Subcutaneous abdominal adipose tissue (tissue), 5 donors: Measurements from ENCODE around the gene RAD9B.
"Not testable (repeated sequence)": the region's sequence is repeated elsewhere in the genome, so short reads cannot be mapped to it uniquely, and the experiment has no call there.

Experiments
- H3K27ac ChIP-seq: one replicate; pipeline ENCODE4 v1.7.0; 2013; ENCODE audit warnings: low read depth, mild to moderate bottlenecking, inconsistent platforms, low read length, moderate library complexity
- H3K27me3 ChIP-seq, 5 donors: one replicate each; pipeline ENCODE4 v1.7.0; 2013; ENCODE audit warnings: low read length in 5 of 5, inconsistent platforms in 1 of 5; ENCODE audit not compliant: control insufficient read depth in 5 of 5, insufficient read depth in 4 of 5
- H3K36me3 ChIP-seq, 5 donors: one replicate each; pipeline ENCODE4 v1.7.0; 2013; ENCODE audit warnings: low read length in 5 of 5; ENCODE audit not compliant: control insufficient read depth in 5 of 5, insufficient read depth in 5 of 5
- H3K4me1 ChIP-seq, 5 donors: one replicate each; pipeline ENCODE4 v1.7.0; 2013; ENCODE audit warnings: low read length in 5 of 5, mild to moderate bottlenecking in 3 of 5, moderate library complexity in 1 of 5; ENCODE audit not compliant: control insufficient read depth in 5 of 5, insufficient read depth in 5 of 5
- H3K4me3 ChIP-seq, 5 donors: one replicate each; pipeline ENCODE4 v1.7.0; 2013; ENCODE audit warnings: low read length in 5 of 5, low read depth in 1 of 5
- H3K9ac ChIP-seq, 5 donors: one replicate each; pipeline ENCODE4 v1.7.0; 2013; ENCODE audit warnings: low read length in 5 of 5, mild to moderate bottlenecking in 4 of 5, moderate library complexity in 3 of 5
- H3K9me3 ChIP-seq, 5 donors: one replicate each; pipeline ENCODE4 v1.7.0; 2013; ENCODE audit warnings: low read length in 5 of 5; ENCODE audit not compliant: control insufficient read depth in 5 of 5
- donor health status: healthy.
- donor health status: healthy.
- donor health status: healthy.
- donor health status: healthy.
- donor health status: healthy.

The RAD9B gene

GRCh38 chr12:110501752-110502738 lies at the start of gene RAD9B, which contains the start of gene VPS29:
Gene RAD9B, plus strand, starts transcription at chr12:110502331. Its CDS starts 7 bp downstream, at chr12:110502338.
Gene VPS29, minus strand, starts transcription at chr12:110502111. Its CDS starts 60 bp downstream, at chr12:110502051.
- no peaks in the 10 kb centered on the region for H3K9me3 ChIP-seq
- H3K27ac ChIP-seq, result peak within 1 kb of the TSS; percentile 94
- H3K36me3 ChIP-seq, result no peaks in the 10 kb centered on the region
- peaks cover 0 to 36% (median 30%) of the 10 kb centered on the region in 5 donors for H3K4me1 ChIP-seq
- peak within 1 kb of the TSS; percentile 81 to 98 (median 97) for H3K4me3 ChIP-seq
- H3K9ac ChIP-seq, result peak within 1 kb of the TSS; percentile 96 to 100 (median 99)
- H3K27me3 ChIP-seq, result no peaks in the 10 kb centered on the region

- H3K36me3 ChIP-seq, result peaks cover 2 to 21% (median 10%) of the 10 kb centered on the region in 5 donors
- H3K9me3 ChIP-seq, result no peaks in the 10 kb centered on the region
- no peak overlapping the region for H3K27ac ChIP-seq
- H3K4me1 ChIP-seq, result peaks cover 0 to 26% (median 19%) of the 10 kb centered on the region in 5 donors
- H3K4me3 ChIP-seq, result no peak overlapping the region
- H3K9ac ChIP-seq, result no peak overlapping the region
- no peaks in the 10 kb centered on the region for H3K27me3 ChIP-seq
Observed at GRCh38 chr12:110453569-110454296, 48.4 kb upstream of the RAD9B start.

GRCh38 chr12:110458756-110459155 lies 43.4 kb upstream of the RAD9B start:
- Histone ChIP-seq H3K9me3 (no peaks in the 10 kb centered on the region), H3K36me3 (peaks cover 3 to 43% (median 21%) of the 10 kb centered on the region in 5 donors), H3K27me3 (no peaks in the 10 kb centered on the region), H3K27ac (no peak overlapping the region), H3K4me1 (peaks cover 0 to 11% (median 5%) of the 10 kb centered on the region in 5 donors), H3K9ac (no peak overlapping the region), H3K4me3 (no peak overlapping the region)

GRCh38 chr12:110461189-110461588 lies 40.9 kb upstream of the RAD9B start:
- not testable (repeated sequence) for H3K4me1 ChIP-seq, H3K9ac ChIP-seq, H3K27ac ChIP-seq, H3K4me3 ChIP-seq, H3K27me3 ChIP-seq, H3K9me3 ChIP-seq
- H3K36me3 ChIP-seq, result peaks cover 2 to 53% (median 28%) of the 10 kb centered on the region in 5 donors

GRCh38 chr12:110465024-110465423 lies 37.1 kb upstream of the RAD9B start:
- no peak overlapping the region for H3K9ac ChIP-seq
- no peak overlapping the region for H3K27ac ChIP-seq
- no peak overlapping the region for H3K4me3 ChIP-seq
- peaks cover 10 to 37% (median 33%) of the 10 kb centered on the region in 5 donors for H3K4me1 ChIP-seq
- H3K36me3 ChIP-seq, result peaks cover 2 to 42% (median 19%) of the 10 kb centered on the region in 5 donors
- H3K9me3 ChIP-seq, result no peaks in the 10 kb centered on the region
- peaks cover 0 to 3% (median 0%) of the 10 kb centered on the region in 5 donors for H3K27me3 ChIP-seq

GRCh38 chr12:110465765-110466164 lies 36.4 kb upstream of the RAD9B start:
- not testable (repeated sequence) for H3K27me3 ChIP-seq, H3K4me3 ChIP-seq, H3K9me3 ChIP-seq, H3K27ac ChIP-seq
- H3K9ac ChIP-seq, result peak overlapping the region in 1 of 5 donors; percentile 15
- H3K4me1 ChIP-seq, result peaks cover 10 to 37% (median 33%) of the 10 kb centered on the region in 5 donors
- H3K36me3 ChIP-seq, result peaks cover 2 to 36% (median 16%) of the 10 kb centered on the region in 5 donors

GRCh38 chr12:110466791-110467190 lies 35.3 kb upstream of the RAD9B start:
- Histone ChIP-seq H3K27ac (no peak overlapping the region), H3K9ac (peak overlapping the region in 3 of 5 donors; percentile 89 to 98 (median 92))

GRCh38 chr12:110467847-110468213 lies 34.3 kb upstream of the RAD9B start:
- Histone ChIP-seq H3K4me3 (peak overlapping the region; percentile 83 to 97 (median 93)), H3K36me3 (peaks cover 2 to 21% (median 11%) of the 10 kb centered on the region in 5 donors), H3K9me3 (no peaks in the 10 kb centered on the region), H3K4me1 (peaks cover 10 to 37% (median 33%) of the 10 kb centered on the region in 5 donors), H3K27me3 (peaks cover 0 to 3% (median 0%) of the 10 kb centered on the region in 5 donors), H3K9ac (peak overlapping the region; percentile 39 to 98 (median 91)), H3K27ac (peak overlapping the region; percentile 72)

More at GRCh38 chr12:110466791-110467190, 35.3 kb upstream of the RAD9B start:
- Histone ChIP-seq H3K27me3 (peaks cover 0 to 3% (median 0%) of the 10 kb centered on the region in 5 donors), H3K9me3 (no peaks in the 10 kb centered on the region), H3K36me3 (peaks cover 2 to 26% (median 11%) of the 10 kb centered on the region in 5 donors), H3K4me1 (peaks cover 10 to 37% (median 33%) of the 10 kb centered on the region in 5 donors), H3K4me3 (peak overlapping the region in 3 of 5 donors; percentile 93 to 97 (median 94))

- Histone ChIP-seq H3K27me3 (peaks cover 0 to 3% (median 0%) of the 10 kb centered on the region in 5 donors), H3K9ac (peak within 1 kb of the TSS; percentile 39 to 98 (median 91)), H3K4me3 (peak within 1 kb of the TSS; percentile 83 to 97 (median 93)), H3K27ac (peak within 1 kb of the TSS; percentile 72), H3K9me3 (no peaks in the 10 kb centered on the region), H3K4me1 (peaks cover 10 to 37% (median 33%) of the 10 kb centered on the region in 5 donors), H3K36me3 (peaks cover 2 to 17% (median 11%) of the 10 kb centered on the region in 5 donors)
Observed at GRCh38 chr12:110468214-110469048, 33.7 kb upstream of the RAD9B start, which contains the start of the genes FAM216A and GPN3. Gene FAM216A, plus strand, starts transcription at chr12:110468845. Its CDS starts 31 bp downstream, at chr12:110468876. Gene GPN3, minus strand, starts transcription at chr12:110468257. Its CDS starts 54 bp downstream, at chr12:110468203.
